A549 (cell line): Measurements from ENCODE around the gene PXT1. TPM values are rescaled to one million over a fixed set of nuclear protein-coding genes. Genes with fewer than 3 reads are reported as not detected.
A peak's percentile ranks its signal among the peaks of the same experiment; 100 is the strongest.

ENCODE experiments used
- ATAC-seq, 2 experiments: fragments of 200-7000 bp in 1 of 2; fragments of >200 bp in 1 of 2; cut with Nextera tagmentation in 1 of 2; cut with Tn5 transposase in 1 of 2; 3 replicates each; pipeline versions ENCODE4 v1.8.0 to v1.9.1; 2018 to 2020; ENCODE audit warnings: mild to moderate bottlenecking in 1 of 2, moderate library complexity in 1 of 2
- CTCF ChIA-PET: fragments of 300-600 bp; sonication (Branson Sonifier 250); formaldehyde crosslinking; extraction: SDS; loops from one replicate; lab custom pipeline; 2021; ENCODE audit warnings: antibody characterized with exemption, inconsistent platforms; lab: Yijun Ruan, JAX
- POLR2A ChIA-PET: fragments of 350-600 bp; formaldehyde crosslinking; extraction: SDS; loops from one replicate; lab custom pipeline; 2021; ENCODE audit warnings: antibody characterized with exemption, inconsistent platforms; lab: Yijun Ruan, JAX
- DNase-seq, 2 experiments: peaks; one replicate each; pipeline versions ENCODE4 v3.0.0 to v3.0.0-alpha.2; 2011 to 2016; ENCODE audit warnings: low read depth in 1 of 2, low spot score in 1 of 2
- FAIRE-seq: peaks from 2 replicates; lab custom pipeline; 2011; peaks lifted over from hg19 to GRCh38; lab: Jason Lieb, UNC
- H3K27ac ChIP-seq, 2 experiments: fragments of >200 bp; sonication (Bioruptor Twin); formaldehyde crosslinking; 3 replicates each; pipeline ENCODE4 v1.5.1; 2016 to 2017
- H3K4me1 ChIP-seq: fragments of >200 bp; sonication (Bioruptor Twin); formaldehyde crosslinking; 3 replicates; pipeline ENCODE4 v1.6.1; 2016
- H3K4me2 ChIP-seq: fragments of >200 bp; sonication (Bioruptor Twin); formaldehyde crosslinking; 3 replicates; pipeline ENCODE4 v1.6.1; 2016
- H3K4me3 ChIP-seq: fragments of >200 bp; sonication (Bioruptor Twin); formaldehyde crosslinking; 3 replicates; pipeline ENCODE4 v1.5.1; 2016
- H3K9me3 ChIP-seq: fragments of >200 bp; sonication (Bioruptor Twin); formaldehyde crosslinking; 3 replicates; pipeline ENCODE4 v1.6.1; 2016
- FOSL2 ChIP-seq, 2 experiments: fragments of 450-650 bp in 1 of 2; fragments of >200 bp in 1 of 2; sonication (Bioruptor Twin) in 1 of 2; formaldehyde crosslinking; IDR thresholded peaks; 2 replicates each; pipeline versions ENCODE4 v1.5.0 to v1.6.1; 2016 to 2020; ENCODE audit warnings: mild to moderate bottlenecking in 1 of 2, moderate library complexity in 1 of 2
- HOXB13 ChIP-seq: fragments of 250-450 bp; sonication (Bioruptor Pico); IDR thresholded peaks from 2 replicates; pipeline ENCODE4 v1.5.0; 2020; ENCODE audit warnings: low read depth, mild to moderate bottlenecking, moderate library complexity
- HOXB5 ChIP-seq: fragments of 250-450 bp; sonication (Bioruptor Pico); IDR thresholded peaks from 2 replicates; pipeline ENCODE4 v1.5.0; 2020; ENCODE audit warnings: mild to moderate bottlenecking, moderate library complexity
- JUN ChIP-seq, 2 experiments: fragments of >200 bp; sonication (Bioruptor Twin); formaldehyde crosslinking; IDR thresholded peaks; 2 replicates in 1 of 2; 3 replicates in 1 of 2; pipeline ENCODE4 v1.6.1; 2016 to 2017
- JUNB ChIP-seq: fragments of >200 bp; sonication (Bioruptor Twin); formaldehyde crosslinking; IDR thresholded peaks from 2 replicates; pipeline ENCODE4 v1.6.1; 2016
- PHF8 ChIP-seq: fragments of 200-600 bp; sonication (generic); IDR thresholded peaks from 2 replicates; pipeline ENCODE4 v1.6.1; 2016; ENCODE audit warnings: low read depth, mild to moderate bottlenecking, antibody characterized with exemption, moderate library complexity, borderline replicate concordance
- POLR2A ChIP-seq: IDR thresholded peaks from 2 replicates; pipeline ENCODE4 v1.6.1; 2012; ENCODE audit warnings: mild to moderate bottlenecking, low read length
- POLR2AphosphoS2 ChIP-seq: conservative IDR thresholded peaks from 2 replicates; pipeline ENCODE4 v1.6.1; 2012; ENCODE audit warnings: low read length, improper control_type of control experiment, inconsistent platforms
- WGBS: methylation state at CpG from one replicate; pipeline ENCODE4 v1.1.6; 2017; ENCODE audit errors: missing lambda C conversion rate; 5-methylcytosine and 5-hydroxymethylcytosine counted together
- polyA minus RNA-seq: library from RNA; depleted of rRNA, polyadenylated mRNA; stranded (reverse); fragments of >200 nt; gene quantifications from 2 replicates; pipeline ENCODE4 v1.2.3, GENCODE V29; 2011; rRNA and poly(A)+ RNA removed
- polyA plus RNA-seq, 4 experiments: library from polyadenylated mRNA; depleted of rRNA in 3 of 4; stranded (reverse); fragments of >200 nt; fragmentation: RNase III in 1 of 4; extraction: RNeasy Plus Mini Kit Qiagen cat#74134 plus additional on column Dnase treatment in 1 of 4; gene quantifications; 2 replicates in 3 of 4; 3 replicates in 1 of 4; pipeline ENCODE4 v1.2.3, GENCODE V29; 2011 to 2017
- TF ChIP-seq, protein P1 (sequence below): IDR thresholded peaks from 2 replicates; pipeline ENCODE4 v1.6.1; 2012
- TF ChIP-seq, protein P2 (sequence below): fragments of 200-600 bp; sonication (generic); IDR thresholded peaks from 2 replicates; pipeline ENCODE4 v1.6.1; 2016; ENCODE audit warnings: antibody characterized with exemption, mild to moderate bottlenecking, moderate library complexity
- TF ChIP-seq, protein P3 (sequence below): fragments of 250-450 bp; sonication (Bioruptor Pico); IDR thresholded peaks from 2 replicates; pipeline ENCODE4 v1.5.0; 2021; ENCODE audit warnings: mild to moderate bottlenecking, moderate library complexity, borderline replicate concordance
- TF ChIP-seq, protein P4 (sequence below): fragments of >200 bp; sonication (Bioruptor Twin); formaldehyde crosslinking; IDR thresholded peaks from 3 replicates; pipeline ENCODE4 v1.6.1; 2016
- TF ChIP-seq, protein P5 (sequence below): fragments of 250-450 bp; sonication (Bioruptor Pico); IDR thresholded peaks from 2 replicates; pipeline ENCODE4 v1.5.0; 2020; ENCODE audit warnings: low read depth, mild to moderate bottlenecking, moderate library complexity

Gene PXT1, protein sequence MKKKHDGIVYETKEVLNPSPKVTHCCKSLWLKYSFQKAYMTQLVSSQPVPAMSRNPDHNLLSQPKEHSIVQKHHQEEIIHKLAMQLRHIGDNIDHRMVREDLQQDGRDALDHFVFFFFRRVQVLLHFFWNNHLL
- polyA plus RNA-seq (2011; rRNA removed) = not detected in 2 replicates
- polyA plus RNA-seq (2012; cell fraction: cytosol; rRNA removed) = 0.01 TPM in 1 of 2 replicates, not detected in the other
- not detected in 2 replicates for polyA plus RNA-seq (2012; cell fraction: nucleus; rRNA removed)
- not detected in 3 replicates for polyA plus RNA-seq (2017; fragmentation: RNase III; extraction: RNeasy Plus Mini Kit Qiagen cat#74134 plus additional on column Dnase treatment)
- polyA minus RNA-seq = 0.17 and 0.24 TPM in 2 replicates

DNA sequence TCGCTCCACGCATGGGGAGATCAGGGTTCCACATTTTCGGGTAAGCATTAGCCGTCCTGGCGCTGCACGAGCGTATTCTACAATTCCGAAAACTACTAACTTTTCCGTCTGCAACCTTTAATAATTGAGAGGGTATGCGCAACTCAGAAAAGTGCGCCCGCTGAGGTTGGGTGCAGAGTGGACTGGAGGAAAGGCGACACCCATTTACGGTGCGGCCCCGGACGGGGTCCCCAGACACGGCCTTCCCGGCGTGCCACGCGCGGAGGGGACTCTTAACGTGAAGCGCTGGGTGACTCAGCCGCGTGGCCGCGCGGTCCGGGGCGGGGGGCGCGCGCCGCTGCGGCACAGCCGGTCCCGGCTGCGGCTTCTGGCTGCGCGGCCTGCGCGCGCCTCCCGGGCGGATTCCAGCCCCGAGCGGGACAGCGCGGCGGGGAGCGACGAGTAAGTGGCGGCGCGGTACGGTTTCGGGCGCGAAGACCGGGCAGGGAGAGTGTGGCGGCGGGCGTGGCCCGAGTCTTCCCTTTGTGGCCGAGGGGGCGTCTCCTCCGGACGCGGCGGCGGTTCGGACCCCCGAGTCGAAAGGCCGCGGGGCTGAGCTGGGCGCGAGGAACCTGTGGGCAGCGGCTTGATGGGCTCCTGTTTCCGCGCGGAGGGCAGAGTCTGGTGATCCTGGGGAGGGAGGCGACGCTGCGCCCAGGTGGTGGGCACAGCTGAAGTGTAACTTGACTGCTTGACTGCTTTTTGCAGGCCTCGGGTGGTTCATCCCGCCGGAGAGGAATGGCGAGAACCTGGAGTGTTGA lies at the start of gene PXT1, which contains the start of gene KCTD20:
Gene PXT1, minus strand, starts transcription at position 184 of the 800 bp plus-strand sequence. CDS start 16,772 bp downstream, outside the sequence.
Gene KCTD20, plus strand, starts transcription at position 330 of the 800 bp plus-strand sequence. CDS start 27,098 bp downstream, outside the sequence.
- H3K4me1 ChIP-seq = peaks cover 49% of the 10 kb centered on the region
- H3K9me3 ChIP-seq = no peaks in the 10 kb centered on the region
- H3K27ac ChIP-seq = peak within 1 kb of the TSS; percentile 93 to 99
- WGBS = 6% methylated on average over 12 of the region's 91 CpGs
- POLR2A ChIA-PET = interaction anchor here (0.5 to 1.3 kb wide), 2 partner anchors 19 to 414 kb away, joined by 3 to 8 read pairs; no protein-coding TSS in a partner anchor
- TF ChIP-seq, protein P1, sequence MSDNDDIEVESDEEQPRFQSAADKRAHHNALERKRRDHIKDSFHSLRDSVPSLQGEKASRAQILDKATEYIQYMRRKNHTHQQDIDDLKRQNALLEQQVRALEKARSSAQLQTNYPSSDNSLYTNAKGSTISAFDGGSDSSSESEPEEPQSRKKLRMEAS = peak; percentile 74
- TF ChIP-seq POLR2AphosphoS2 (no peak), JUN (IDR thresholded peaks at IDR 0.05) (peak; percentile 69 to 87; a peak in 4 of 5 replicates), HOXB5 (peak; percentile 83; the same call in 1 of the 2 replicates), POLR2A (peak; percentile 31), PHF8 (peak; percentile 63), JUNB (peak; percentile 38), HOXB13 (0 out of 2 replicates have a peak, but pooled peaks have one; percentile 24), FOSL2 (IDR thresholded peaks at IDR 0.05) (peak; percentile 67), FOSL2 (CRISPR knock-in tag; IDR thresholded peaks at IDR 0.05) (peak; percentile 97)
- TF ChIP-seq, protein P2, sequence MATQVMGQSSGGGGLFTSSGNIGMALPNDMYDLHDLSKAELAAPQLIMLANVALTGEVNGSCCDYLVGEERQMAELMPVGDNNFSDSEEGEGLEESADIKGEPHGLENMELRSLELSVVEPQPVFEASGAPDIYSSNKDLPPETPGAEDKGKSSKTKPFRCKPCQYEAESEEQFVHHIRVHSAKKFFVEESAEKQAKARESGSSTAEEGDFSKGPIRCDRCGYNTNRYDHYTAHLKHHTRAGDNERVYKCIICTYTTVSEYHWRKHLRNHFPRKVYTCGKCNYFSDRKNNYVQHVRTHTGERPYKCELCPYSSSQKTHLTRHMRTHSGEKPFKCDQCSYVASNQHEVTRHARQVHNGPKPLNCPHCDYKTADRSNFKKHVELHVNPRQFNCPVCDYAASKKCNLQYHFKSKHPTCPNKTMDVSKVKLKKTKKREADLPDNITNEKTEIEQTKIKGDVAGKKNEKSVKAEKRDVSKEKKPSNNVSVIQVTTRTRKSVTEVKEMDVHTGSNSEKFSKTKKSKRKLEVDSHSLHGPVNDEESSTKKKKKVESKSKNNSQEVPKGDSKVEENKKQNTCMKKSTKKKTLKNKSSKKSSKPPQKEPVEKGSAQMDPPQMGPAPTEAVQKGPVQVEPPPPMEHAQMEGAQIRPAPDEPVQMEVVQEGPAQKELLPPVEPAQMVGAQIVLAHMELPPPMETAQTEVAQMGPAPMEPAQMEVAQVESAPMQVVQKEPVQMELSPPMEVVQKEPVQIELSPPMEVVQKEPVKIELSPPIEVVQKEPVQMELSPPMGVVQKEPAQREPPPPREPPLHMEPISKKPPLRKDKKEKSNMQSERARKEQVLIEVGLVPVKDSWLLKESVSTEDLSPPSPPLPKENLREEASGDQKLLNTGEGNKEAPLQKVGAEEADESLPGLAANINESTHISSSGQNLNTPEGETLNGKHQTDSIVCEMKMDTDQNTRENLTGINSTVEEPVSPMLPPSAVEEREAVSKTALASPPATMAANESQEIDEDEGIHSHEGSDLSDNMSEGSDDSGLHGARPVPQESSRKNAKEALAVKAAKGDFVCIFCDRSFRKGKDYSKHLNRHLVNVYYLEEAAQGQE = no peak
- TF ChIP-seq, protein P3, sequence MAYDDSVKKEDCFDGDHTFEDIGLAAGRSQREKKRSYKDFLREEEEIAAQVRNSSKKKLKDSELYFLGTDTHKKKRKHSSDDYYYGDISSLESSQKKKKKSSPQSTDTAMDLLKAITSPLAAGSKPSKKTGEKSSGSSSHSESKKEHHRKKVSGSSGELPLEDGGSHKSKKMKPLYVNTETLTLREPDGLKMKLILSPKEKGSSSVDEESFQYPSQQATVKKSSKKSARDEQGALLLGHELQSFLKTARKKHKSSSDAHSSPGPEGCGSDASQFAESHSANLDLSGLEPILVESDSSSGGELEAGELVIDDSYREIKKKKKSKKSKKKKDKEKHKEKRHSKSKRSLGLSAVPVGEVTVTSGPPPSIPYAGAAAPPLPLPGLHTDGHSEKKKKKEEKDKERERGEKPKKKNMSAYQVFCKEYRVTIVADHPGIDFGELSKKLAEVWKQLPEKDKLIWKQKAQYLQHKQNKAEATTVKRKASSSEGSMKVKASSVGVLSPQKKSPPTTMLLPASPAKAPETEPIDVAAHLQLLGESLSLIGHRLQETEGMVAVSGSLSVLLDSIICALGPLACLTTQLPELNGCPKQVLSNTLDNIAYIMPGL (CRISPR knock-in tag) = no peak
- TF ChIP-seq, protein P4, sequence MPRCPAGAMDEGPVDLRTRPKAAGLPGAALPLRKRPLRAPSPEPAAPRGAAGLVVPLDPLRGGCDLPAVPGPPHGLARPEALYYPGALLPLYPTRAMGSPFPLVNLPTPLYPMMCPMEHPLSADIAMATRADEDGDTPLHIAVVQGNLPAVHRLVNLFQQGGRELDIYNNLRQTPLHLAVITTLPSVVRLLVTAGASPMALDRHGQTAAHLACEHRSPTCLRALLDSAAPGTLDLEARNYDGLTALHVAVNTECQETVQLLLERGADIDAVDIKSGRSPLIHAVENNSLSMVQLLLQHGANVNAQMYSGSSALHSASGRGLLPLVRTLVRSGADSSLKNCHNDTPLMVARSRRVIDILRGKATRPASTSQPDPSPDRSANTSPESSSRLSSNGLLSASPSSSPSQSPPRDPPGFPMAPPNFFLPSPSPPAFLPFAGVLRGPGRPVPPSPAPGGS = 0 out of 3 replicates have a peak, but pooled peaks have one; percentile 42
- TF ChIP-seq, protein P5, sequence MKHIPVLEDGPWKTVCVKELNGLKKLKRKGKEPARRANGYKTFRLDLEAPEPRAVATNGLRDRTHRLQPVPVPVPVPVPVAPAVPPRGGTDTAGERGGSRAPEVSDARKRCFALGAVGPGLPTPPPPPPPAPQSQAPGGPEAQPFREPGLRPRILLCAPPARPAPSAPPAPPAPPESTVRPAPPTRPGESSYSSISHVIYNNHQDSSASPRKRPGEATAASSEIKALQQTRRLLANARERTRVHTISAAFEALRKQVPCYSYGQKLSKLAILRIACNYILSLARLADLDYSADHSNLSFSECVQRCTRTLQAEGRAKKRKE (CRISPR knock-in tag) = peak; percentile 21; the same call in 1 of the 2 replicates
- H3K4me2 ChIP-seq = peak within 1 kb of the TSS; percentile 92
- FAIRE-seq = no peak
- CTCF ChIA-PET = interaction anchor here (0.6 to 1.6 kb wide), 7 partner anchors 11 to 1657 kb away, joined by 3 to 11 read pairs (median 4); no protein-coding TSS in a partner anchor
- peak; percentile 75 to 86 for DNase-seq
- H3K4me3 ChIP-seq = peak within 1 kb of the TSS; percentile 84
- ATAC-seq = peak; percentile 76 to 79
